ENCODE results near the gene CBX4.

Gene CBX4

DNA sequence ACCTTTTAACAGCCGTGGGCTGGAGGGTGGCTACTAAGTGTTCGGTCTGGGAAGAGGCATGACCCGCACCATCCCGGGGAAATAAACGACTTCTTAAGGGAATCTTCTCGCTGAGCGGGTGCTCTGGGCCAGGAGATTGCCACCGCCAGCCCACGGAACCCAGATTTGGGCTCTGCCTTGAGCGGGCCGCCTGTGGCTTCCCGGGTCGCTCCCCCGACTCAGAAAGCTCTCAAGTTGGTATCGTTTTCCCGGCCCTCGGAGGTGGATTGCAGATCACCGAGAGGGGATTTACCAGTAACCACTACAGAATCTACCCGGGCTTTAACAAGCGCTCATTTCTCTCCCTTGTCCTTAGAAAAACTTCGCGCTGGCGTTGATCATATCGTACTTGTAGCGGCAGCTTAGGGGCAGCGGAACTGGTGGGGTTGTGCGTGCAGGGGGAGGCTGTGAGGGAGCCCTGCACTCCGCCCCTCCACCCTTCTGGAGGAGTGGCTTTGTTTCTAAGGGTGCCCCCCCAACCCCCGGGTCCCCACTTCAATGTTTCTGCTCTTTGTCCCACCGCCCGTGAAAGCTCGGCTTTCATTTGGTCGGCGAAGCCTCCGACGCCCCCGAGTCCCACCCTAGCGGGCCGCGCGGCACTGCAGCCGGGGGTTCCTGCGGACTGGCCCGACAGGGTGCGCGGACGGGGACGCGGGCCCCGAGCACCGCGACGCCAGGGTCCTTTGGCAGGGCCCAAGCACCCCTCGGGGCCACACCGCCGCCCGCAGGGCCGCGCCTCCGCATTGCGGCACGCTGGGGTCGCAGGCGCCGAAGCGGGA is 3.6 kb upstream of the CBX4 start:
- TF ChIP-seq PAX5 (IDR thresholded peaks at IDR 0.05; ENCODE audit: insufficient read depth, low read length, severe bottlenecking) = no peak
- no peak for FAIRE-seq
- DNase-seq (ENCODE audit: insufficient read length, low spot score) = no peak

GRCh38 chr17:79842136-79842655 is 3.0 kb upstream of the CBX4 start:
- DNase-seq (ENCODE audit: insufficient read length, low spot score) (no peak), FAIRE-seq (no peak)
- no peak for TF ChIP-seq POLR2AphosphoS5 (IDR thresholded peaks at IDR 0.05; ENCODE audit: low read depth, low read length)
- TF ChIP-seq TAF1 (IDR thresholded peaks at IDR 0.05; ENCODE audit: low read depth, low read length) = no peak
- no peak for TF ChIP-seq POLR2A (IDR thresholded peaks at IDR 0.05; ENCODE audit: low read depth, low read length)
- no peak for TF ChIP-seq PAX5 (IDR thresholded peaks at IDR 0.05; ENCODE audit: insufficient read depth, low read length, severe bottlenecking)
- TF ChIP-seq POU2F2 (IDR thresholded peaks at IDR 0.05; ENCODE audit: low read depth, low read length) = no peak
- no peak for TF ChIP-seq SPI1 (IDR thresholded peaks at IDR 0.05; ENCODE audit: low read depth, low read length)

GRCh38 chr17:79841369-79842135 is 2.3 kb upstream of the CBX4 start:
- DNase-seq (ENCODE audit: insufficient read length, low spot score) = no peak
- TF ChIP-seq POLR2AphosphoS5 (IDR thresholded peaks at IDR 0.05; ENCODE audit: low read depth, low read length) = no peak
- TF ChIP-seq POLR2A (IDR thresholded peaks at IDR 0.05; ENCODE audit: low read depth, low read length) = no peak
- TF ChIP-seq TAF1 (IDR thresholded peaks at IDR 0.05; ENCODE audit: low read depth, low read length) = no peak
- TF ChIP-seq SPI1 (IDR thresholded peaks at IDR 0.05; ENCODE audit: low read depth, low read length) = no peak
- TF ChIP-seq PAX5 (IDR thresholded peaks at IDR 0.05; ENCODE audit: insufficient read depth, low read length, severe bottlenecking) = no peak
- no peak for TF ChIP-seq POU2F2 (IDR thresholded peaks at IDR 0.05; ENCODE audit: low read depth, low read length)
- FAIRE-seq = no peak

DNA sequence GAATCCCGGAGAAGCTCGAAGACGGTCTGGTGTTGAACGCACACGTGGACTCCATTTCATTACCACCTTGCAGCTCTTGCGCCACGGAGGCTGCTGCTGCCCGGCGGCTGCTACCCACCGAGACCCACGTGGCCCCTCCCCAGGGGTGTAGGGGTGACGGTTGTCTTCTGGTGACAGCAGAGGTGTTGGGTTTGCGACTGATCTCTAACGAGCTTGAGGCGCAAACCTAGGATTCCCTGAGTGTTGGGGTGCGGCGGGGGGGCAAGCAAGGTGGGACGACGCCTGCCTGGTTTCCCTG is 1.7 kb upstream of the CBX4 start:
- DNase-seq (ENCODE audit: insufficient read length, low spot score) (no peak), FAIRE-seq (no peak)
- TF ChIP-seq POU2F2 (IDR thresholded peaks at IDR 0.05; ENCODE audit: low read depth, low read length) = no peak
- no peak for TF ChIP-seq POLR2AphosphoS5 (IDR thresholded peaks at IDR 0.05; ENCODE audit: low read depth, low read length)
- no peak for TF ChIP-seq SPI1 (IDR thresholded peaks at IDR 0.05; ENCODE audit: low read depth, low read length)
- TF ChIP-seq PAX5 (IDR thresholded peaks at IDR 0.05; ENCODE audit: insufficient read depth, low read length, severe bottlenecking) = no peak
- no peak for TF ChIP-seq TAF1 (IDR thresholded peaks at IDR 0.05; ENCODE audit: low read depth, low read length)
- no peak for TF ChIP-seq POLR2A (IDR thresholded peaks at IDR 0.05; ENCODE audit: low read depth, low read length)

GRCh38 chr17:79840269-79840988 is 1.2 kb upstream of the CBX4 start:
- TF ChIP-seq SPI1 (IDR thresholded peaks at IDR 0.05; ENCODE audit: low read depth, low read length) (no peak), POLR2A (IDR thresholded peaks at IDR 0.05; ENCODE audit: low read depth, low read length) (no peak), PAX5 (IDR thresholded peaks at IDR 0.05; ENCODE audit: insufficient read depth, low read length, severe bottlenecking) (no peak), POU2F2 (IDR thresholded peaks at IDR 0.05; ENCODE audit: low read depth, low read length) (no peak), TAF1 (IDR thresholded peaks at IDR 0.05; ENCODE audit: low read depth, low read length) (no peak), POLR2AphosphoS5 (IDR thresholded peaks at IDR 0.05; ENCODE audit: low read depth, low read length) (no peak)
- DNase-seq (ENCODE audit: insufficient read length, low spot score) = no peak
- peak; percentile 48 for FAIRE-seq

- no peak for TF ChIP-seq TAF1 (IDR thresholded peaks at IDR 0.05; ENCODE audit: low read depth, low read length)
- TF ChIP-seq POLR2A (IDR thresholded peaks at IDR 0.05; ENCODE audit: low read depth, low read length) = no peak
- TF ChIP-seq SPI1 (IDR thresholded peaks at IDR 0.05; ENCODE audit: low read depth, low read length) = no peak
- no peak for TF ChIP-seq POU2F2 (IDR thresholded peaks at IDR 0.05; ENCODE audit: low read depth, low read length)
- no peak for TF ChIP-seq PAX5 (IDR thresholded peaks at IDR 0.05; ENCODE audit: insufficient read depth, low read length, severe bottlenecking)
- no peak for TF ChIP-seq POLR2AphosphoS5 (IDR thresholded peaks at IDR 0.05; ENCODE audit: low read depth, low read length)
- FAIRE-seq (no peak), DNase-seq (ENCODE audit: insufficient read length, low spot score) (no peak)
Measured at GRCh38 chr17:79838522-79839274, 542 bp downstream of the CBX4 start.

- no peak for TF ChIP-seq POLR2AphosphoS5 (IDR thresholded peaks at IDR 0.05; ENCODE audit: low read depth, low read length)
- no peak for TF ChIP-seq TAF1 (IDR thresholded peaks at IDR 0.05; ENCODE audit: low read depth, low read length)
- no peak for TF ChIP-seq POLR2A (IDR thresholded peaks at IDR 0.05; ENCODE audit: low read depth, low read length)
- TF ChIP-seq POU2F2 (IDR thresholded peaks at IDR 0.05; ENCODE audit: low read depth, low read length) = no peak
- no peak for TF ChIP-seq SPI1 (IDR thresholded peaks at IDR 0.05; ENCODE audit: low read depth, low read length)
- no peak for TF ChIP-seq PAX5 (IDR thresholded peaks at IDR 0.05; ENCODE audit: insufficient read depth, low read length, severe bottlenecking)
- DNase-seq (ENCODE audit: insufficient read length, low spot score) = no peak
- peak; percentile 58 for FAIRE-seq
Measured at GRCh38 chr17:79837888-79838521, 1.2 kb downstream of the CBX4 start.

Measured in GM12891 (cell line).